IMR-90 (cell line): Measurements from ENCODE around the gene HNMT. TPM values are rescaled to one million over a fixed set of nuclear protein-coding genes. Genes with fewer than 3 reads are reported as not detected.

Source experiments
- ATAC-seq: fragments of 200-7000 bp; cut with Tn5 transposase; 2 replicates; pipeline ENCODE4 v1.9.1; 2020; ENCODE audit warnings: low read depth, mild to moderate bottlenecking, moderate library complexity
- BruUV-seq: library from RNA; stranded (reverse); fragments of 400-500 nt; replicated peaks from 2 replicates; lab custom pipeline; 2021; lab: Mats Ljungman, UMichigan
- CTCF ChIA-PET: fragments of 300-600 bp; formaldehyde crosslinking; extraction: SDS; loops from one replicate; lab custom pipeline; 2021; ENCODE audit warnings: antibody characterized with exemption; lab: Yijun Ruan, JAX
- POLR2A ChIA-PET: fragments of 300-600 bp; sonication (Branson Sonifier 250); formaldehyde crosslinking; loops from one replicate; lab custom pipeline; 2022; ENCODE audit warnings: antibody characterized with exemption; ENCODE audit not compliant: unreplicated experiment; lab: Charles Lee
- DNase-seq: peaks from one replicate; pipeline ENCODE4 v3.0.0; 2013
- H2AFZ ChIP-seq: replicated peaks from 2 replicates; pipeline ENCODE3; 2013; ENCODE audit warnings: low read length, mild to moderate bottlenecking; ENCODE audit not compliant: poor library complexity
- H2AK5ac ChIP-seq: 2 replicates; pipeline ENCODE4 v1.6.1; 2013; ENCODE audit warnings: low read depth, low read length, inconsistent platforms
- H2AK9ac ChIP-seq: replicated peaks from 2 replicates; pipeline ENCODE3; 2013; ENCODE audit warnings: mild to moderate bottlenecking, low read depth, low read length, moderate library complexity; ENCODE audit not compliant: poor library complexity
- H2BK120ac ChIP-seq: 2 replicates; pipeline ENCODE4 v1.6.1; 2013; ENCODE audit warnings: low read depth, low read length, inconsistent platforms
- H2BK15ac ChIP-seq: 3 replicates; pipeline ENCODE4 v1.6.1; 2013; ENCODE audit warnings: low read depth, low read length, inconsistent platforms
- H2BK20ac ChIP-seq: 2 replicates; pipeline ENCODE4 v1.6.1; 2013; ENCODE audit warnings: low read depth, mild to moderate bottlenecking, inconsistent platforms, low read length, moderate library complexity
- H2BK5ac ChIP-seq: 2 replicates; pipeline ENCODE4 v1.6.1; 2013; ENCODE audit warnings: mild to moderate bottlenecking, low read depth, low read length, inconsistent platforms; ENCODE audit not compliant: poor library complexity, severe bottlenecking
- H3K14ac ChIP-seq: replicated peaks from 2 replicates; pipeline ENCODE4 v1.6.1; 2013; ENCODE audit warnings: low read depth, low read length, inconsistent platforms
- H3K18ac ChIP-seq: 2 replicates; pipeline ENCODE4 v1.6.1; 2013; ENCODE audit warnings: low read depth, low read length, control low read depth
- H3K23ac ChIP-seq: 2 replicates; pipeline ENCODE4 v1.6.1; 2013; ENCODE audit warnings: low read depth, low read length, inconsistent platforms
- H3K27ac ChIP-seq: 2 replicates; pipeline ENCODE4 v1.5.1; 2013; ENCODE audit warnings: mild to moderate bottlenecking, control low read depth, low read length; ENCODE audit not compliant: insufficient read depth
- H3K27me3 ChIP-seq: 2 replicates; pipeline ENCODE4 v1.6.1; 2013; ENCODE audit warnings: low read length; ENCODE audit not compliant: control insufficient read depth, insufficient read depth
- H3K36me3 ChIP-seq: 2 replicates; pipeline ENCODE4 v1.6.1; 2013; ENCODE audit warnings: low read length, mixed read lengths; ENCODE audit not compliant: control insufficient read depth, insufficient read depth
- H3K4ac ChIP-seq: 2 replicates; pipeline ENCODE4 v1.6.1; 2013; ENCODE audit warnings: low read depth, low read length, inconsistent platforms
- H3K4me1 ChIP-seq: 2 replicates; pipeline ENCODE4 v1.6.1; 2013; ENCODE audit warnings: low read length, mixed read lengths; ENCODE audit not compliant: control insufficient read depth, insufficient read depth
- H3K4me2 ChIP-seq: 2 replicates; pipeline ENCODE4 v1.6.1; 2013; ENCODE audit warnings: low read depth, mild to moderate bottlenecking, control low read depth, low read length, moderate library complexity
- H3K4me3 ChIP-seq: 2 replicates; pipeline ENCODE4 v1.5.1; 2013; ENCODE audit warnings: low read depth, mild to moderate bottlenecking, control low read depth, low read length, moderate library complexity; ENCODE audit not compliant: insufficient read depth
- H3K56ac ChIP-seq: 2 replicates; pipeline ENCODE4 v1.6.1; 2013; ENCODE audit warnings: low read length, inconsistent platforms; ENCODE audit not compliant: insufficient read depth; ENCODE audit errors: extremely low read depth
- H3K79me1 ChIP-seq, 2 experiments: 2 replicates each; pipeline ENCODE4 v1.6.1; 2013; ENCODE audit warnings: low read length in 2 of 2, inconsistent platforms in 1 of 2, low read depth in 1 of 2
- H3K9ac ChIP-seq: 2 replicates; pipeline ENCODE4 v1.6.1; 2013; ENCODE audit warnings: low read depth, low read length, control low read depth
- H3K9me1 ChIP-seq: 2 replicates; pipeline ENCODE4 v1.6.1; 2013; ENCODE audit warnings: low read length, inconsistent platforms; ENCODE audit not compliant: insufficient read depth
- H3K9me3 ChIP-seq: 2 replicates; pipeline ENCODE4 v1.6.1; 2013; ENCODE audit warnings: low read length; ENCODE audit not compliant: control insufficient read depth, insufficient read depth
- H4K20me1 ChIP-seq: 2 replicates; pipeline ENCODE4 v1.6.1; 2013; ENCODE audit warnings: low read length, inconsistent platforms; ENCODE audit not compliant: insufficient read depth
- H4K5ac ChIP-seq: 2 replicates; pipeline ENCODE4 v1.6.1; 2013; ENCODE audit warnings: mild to moderate bottlenecking, low read depth, low read length, control low read depth
- H4K8ac ChIP-seq, 2 experiments: 2 replicates each; pipeline ENCODE4 v1.6.1; 2013; ENCODE audit warnings: low read depth in 2 of 2, low read length in 2 of 2, control low read depth in 1 of 2, inconsistent platforms in 1 of 2
- H4K91ac ChIP-seq: 2 replicates; pipeline ENCODE4 v1.6.1; 2013; ENCODE audit warnings: low read depth, low read length, inconsistent platforms; ENCODE audit not compliant: insufficient read depth
- BHLHE40 ChIP-seq: fragments of 150-350 bp; IDR thresholded peaks from 2 replicates; pipeline ENCODE4 v1.6.1; 2016; ENCODE audit warnings: mild to moderate bottlenecking, low read depth, low read length
- CEBPB ChIP-seq: IDR thresholded peaks from 2 replicates; pipeline ENCODE4 v1.6.1; 2012; ENCODE audit warnings: low read depth, low read length, improper control_type of control experiment
- CHD1 ChIP-seq: IDR thresholded peaks from 2 replicates; pipeline ENCODE4 v1.6.1; 2012; ENCODE audit warnings: low read depth, low read length, improper control_type of control experiment
- FOS ChIP-seq: fragments of 150-350 bp; IDR thresholded peaks from 2 replicates; pipeline ENCODE4 v1.6.1; 2016; ENCODE audit warnings: low read depth, low read length
- MAFK ChIP-seq: IDR thresholded peaks from 2 replicates; pipeline ENCODE4 v1.6.1; 2012; ENCODE audit warnings: low read depth, low read length, improper control_type of control experiment
- MAZ ChIP-seq: IDR thresholded peaks from 2 replicates; pipeline ENCODE4 v1.6.1; 2012; ENCODE audit warnings: low read depth, mild to moderate bottlenecking, low read length, improper control_type of control experiment, moderate library complexity, borderline replicate concordance
- MXI1 ChIP-seq: IDR thresholded peaks from 2 replicates; pipeline ENCODE4 v1.6.1; 2012; ENCODE audit warnings: low read depth, mild to moderate bottlenecking, low read length, moderate library complexity, borderline replicate concordance
- NFE2L2 ChIP-seq: fragments of 150-350 bp; IDR thresholded peaks from 2 replicates; pipeline ENCODE4 v1.6.1; 2016; ENCODE audit warnings: low read depth, mild to moderate bottlenecking, low read length
- POLR2A ChIP-seq: IDR thresholded peaks from 2 replicates; pipeline ENCODE4 v1.6.1; 2012; ENCODE audit warnings: mild to moderate bottlenecking, low read depth, low read length
- RAD21 ChIP-seq: IDR thresholded peaks from 2 replicates; pipeline ENCODE4 v1.6.1; 2012; ENCODE audit warnings: low read length, improper control_type of control experiment
- RCOR1 ChIP-seq: IDR thresholded peaks from 2 replicates; pipeline ENCODE4 v1.6.1; 2012; ENCODE audit warnings: mild to moderate bottlenecking, low read length, improper control_type of control experiment; ENCODE audit not compliant: insufficient replicate concordance
- RFX5 ChIP-seq: IDR thresholded peaks from 2 replicates; pipeline ENCODE4 v1.8.0; 2012; ENCODE audit warnings: low read depth, mild to moderate bottlenecking, low read length, moderate library complexity
- SMC3 ChIP-seq: fragments of 150-350 bp; IDR thresholded peaks from 2 replicates; pipeline ENCODE4 v1.6.1; 2016; ENCODE audit warnings: low read depth, mild to moderate bottlenecking, antibody characterized with exemption, low read length, moderate library complexity
- dilution Hi-C: fragments of 300-500 bp; cut with HindIII; formaldehyde crosslinking; loops from one replicate; pipeline ENCODE4 v1.14.3; 2018; ENCODE audit warnings: low sequenced_read_pairs; ENCODE audit not compliant: unreplicated experiment
- in situ Hi-C: fragments of 300-500 bp; cut with MboI; formaldehyde crosslinking; loops from 3 replicates; pipeline ENCODE4 v1.14.3; 2019; ENCODE audit warnings: low sequenced_read_pairs, inconsistent platforms, mixed read lengths
- intact Hi-C: fragments of 100-400 bp; cut with micrococcal nuclease; formaldehyde crosslinking; loops from 2 replicates; pipeline ENCODE4 v1.10.0; 2022
- polyA plus RNA-seq, 3 experiments: library from polyadenylated mRNA; depleted of rRNA; stranded (reverse); fragments of >200 nt; gene quantifications; 2 replicates each; pipeline ENCODE4 v1.2.3, GENCODE V29; 2012; ENCODE audit warnings: low replicate concordance in 1 of 3
- total RNA-seq: library from RNA; depleted of rRNA; stranded (reverse); fragments of >200 nt; gene quantifications from 2 replicates; pipeline ENCODE4 v1.2.3, GENCODE V29; 2012
- TF ChIP-seq, protein P1 (sequence below): conservative IDR thresholded peaks from 2 replicates; pipeline ENCODE4 v1.5.1; 2012; ENCODE audit warnings: mild to moderate bottlenecking, low read depth, low read length, improper control_type of control experiment
- TF ChIP-seq, protein P2 (sequence below): fragments of 150-350 bp; IDR thresholded peaks from 2 replicates; pipeline ENCODE4 v1.6.1; 2016; ENCODE audit warnings: low read depth, mild to moderate bottlenecking, low read length, moderate library complexity, borderline replicate concordance
- TF ChIP-seq, protein P3 (sequence below): fragments of 150-350 bp; IDR thresholded peaks from 2 replicates; pipeline ENCODE4 v1.6.1; 2017; ENCODE audit warnings: mild to moderate bottlenecking, antibody characterized with exemption, low read length, low read depth

Gene HNMT
- total and polyA plus RNA-seq, 2 of the 4 experiments (the other 2 are of a cell fraction) = 6.4 to 14.2 TPM

DNA sequence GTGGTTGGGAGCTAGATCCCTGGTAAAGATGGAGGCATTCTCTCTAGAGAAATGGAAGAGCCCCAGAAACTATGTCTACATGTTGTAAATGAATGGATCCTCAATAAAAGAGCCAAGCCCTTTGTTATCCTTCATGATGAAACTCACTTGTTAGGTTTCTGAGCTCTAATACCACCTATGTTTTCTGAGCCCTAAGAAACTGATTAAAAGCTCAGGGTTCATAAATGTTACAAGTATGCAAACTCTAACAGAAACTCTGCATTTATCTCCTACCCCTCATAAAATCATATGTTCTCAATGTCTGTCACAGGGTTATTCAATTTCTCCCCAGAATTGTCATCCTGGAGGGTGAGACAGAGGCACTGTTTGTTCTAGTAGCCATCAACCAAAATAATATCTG lies 18.0 kb upstream of the HNMT start:
- Histone ChIP-seq H4K8ac (no peak overlapping the region), H2BK15ac (no peak overlapping the region), H3K4ac (no peak overlapping the region), H3K9me1 (no peaks in the 10 kb centered on the region), H3K36me3 (no peaks in the 10 kb centered on the region), H2BK20ac (no peak overlapping the region), H4K5ac (no peak overlapping the region), H3K4me3 (no peak overlapping the region), H3K27ac (no peak overlapping the region), H2BK5ac (no peak overlapping the region), H3K14ac (no peak overlapping the region), H3K9me3 (no peaks in the 10 kb centered on the region), H3K18ac (no peak overlapping the region), H3K27me3 (no peaks in the 10 kb centered on the region; the same call in 1 of the 2 replicates), H4K91ac (no peak overlapping the region), H3K79me1 (no peaks in the 10 kb centered on the region), H2AK9ac (no peak overlapping the region), H3K9ac (no peak overlapping the region), H3K23ac (no peak overlapping the region), H2BK120ac (no peak overlapping the region), H3K56ac (no peak overlapping the region), H2AFZ (no peak overlapping the region), H3K4me2 (no peak overlapping the region), H2AK5ac (no peak overlapping the region), H3K4me1 (no peaks in the 10 kb centered on the region; the same call in 1 of the 2 replicates), H4K20me1 (no peaks in the 10 kb centered on the region)
- in situ Hi-C loops (loop anchor here (10.0 kb wide), 1 partner anchor 149 kb away; no protein-coding TSS in a partner anchor), dilution Hi-C loops (no loop called here), intact Hi-C loops (no loop called here)
- ChIA-PET POLR2A (no interaction called here), CTCF (no interaction called here)
- no peak for DNase-seq
- TF ChIP-seq RAD21 (no peak), CEBPB (no peak), NFE2L2 (no peak), BHLHE40 (no peak), MAFK (no peak), CHD1 (no peak), SMC3 (no peak), RCOR1 (no peak), RFX5 (no peak), MXI1 (no peak), POLR2A (no peak), MAZ (no peak), FOS (no peak)
- TF ChIP-seq, protein P1, sequence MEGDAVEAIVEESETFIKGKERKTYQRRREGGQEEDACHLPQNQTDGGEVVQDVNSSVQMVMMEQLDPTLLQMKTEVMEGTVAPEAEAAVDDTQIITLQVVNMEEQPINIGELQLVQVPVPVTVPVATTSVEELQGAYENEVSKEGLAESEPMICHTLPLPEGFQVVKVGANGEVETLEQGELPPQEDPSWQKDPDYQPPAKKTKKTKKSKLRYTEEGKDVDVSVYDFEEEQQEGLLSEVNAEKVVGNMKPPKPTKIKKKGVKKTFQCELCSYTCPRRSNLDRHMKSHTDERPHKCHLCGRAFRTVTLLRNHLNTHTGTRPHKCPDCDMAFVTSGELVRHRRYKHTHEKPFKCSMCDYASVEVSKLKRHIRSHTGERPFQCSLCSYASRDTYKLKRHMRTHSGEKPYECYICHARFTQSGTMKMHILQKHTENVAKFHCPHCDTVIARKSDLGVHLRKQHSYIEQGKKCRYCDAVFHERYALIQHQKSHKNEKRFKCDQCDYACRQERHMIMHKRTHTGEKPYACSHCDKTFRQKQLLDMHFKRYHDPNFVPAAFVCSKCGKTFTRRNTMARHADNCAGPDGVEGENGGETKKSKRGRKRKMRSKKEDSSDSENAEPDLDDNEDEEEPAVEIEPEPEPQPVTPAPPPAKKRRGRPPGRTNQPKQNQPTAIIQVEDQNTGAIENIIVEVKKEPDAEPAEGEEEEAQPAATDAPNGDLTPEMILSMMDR = no peak
- TF ChIP-seq, protein P2, sequence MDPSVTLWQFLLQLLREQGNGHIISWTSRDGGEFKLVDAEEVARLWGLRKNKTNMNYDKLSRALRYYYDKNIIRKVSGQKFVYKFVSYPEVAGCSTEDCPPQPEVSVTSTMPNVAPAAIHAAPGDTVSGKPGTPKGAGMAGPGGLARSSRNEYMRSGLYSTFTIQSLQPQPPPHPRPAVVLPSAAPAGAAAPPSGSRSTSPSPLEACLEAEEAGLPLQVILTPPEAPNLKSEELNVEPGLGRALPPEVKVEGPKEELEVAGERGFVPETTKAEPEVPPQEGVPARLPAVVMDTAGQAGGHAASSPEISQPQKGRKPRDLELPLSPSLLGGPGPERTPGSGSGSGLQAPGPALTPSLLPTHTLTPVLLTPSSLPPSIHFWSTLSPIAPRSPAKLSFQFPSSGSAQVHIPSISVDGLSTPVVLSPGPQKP = no peak
- TF ChIP-seq, protein P3, sequence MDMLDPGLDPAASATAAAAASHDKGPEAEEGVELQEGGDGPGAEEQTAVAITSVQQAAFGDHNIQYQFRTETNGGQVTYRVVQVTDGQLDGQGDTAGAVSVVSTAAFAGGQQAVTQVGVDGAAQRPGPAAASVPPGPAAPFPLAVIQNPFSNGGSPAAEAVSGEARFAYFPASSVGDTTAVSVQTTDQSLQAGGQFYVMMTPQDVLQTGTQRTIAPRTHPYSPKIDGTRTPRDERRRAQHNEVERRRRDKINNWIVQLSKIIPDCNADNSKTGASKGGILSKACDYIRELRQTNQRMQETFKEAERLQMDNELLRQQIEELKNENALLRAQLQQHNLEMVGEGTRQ = no peak
- no TSS peak for BruUV-seq
- ATAC-seq = no peak
